ENCODE data around the gene MBD3L4.
"Not testable (repeated sequence)": the region's sequence is repeated elsewhere in the genome, so short reads cannot be mapped to it uniquely, and the experiment has no call there.

- not testable (repeated sequence) for TF ChIP-seq POLR2A, POLR2AphosphoS5 (IDR thresholded peaks at IDR 0.05)
Observed at GRCh38 chr19:7055679-7056078, 15.7 kb upstream of the MBD3L4 start.

All from suprapubic skin (tissue), 4 donors.